Right lobe of liver (tissue), 4 donors: Measurements from ENCODE around the gene DAGLA.

Experiments used
- POLR2A ChIP-seq: fragments of 450-650 bp; IDR thresholded peaks from one replicate; pipeline ENCODE4 v1.6.1; 2017; ENCODE audit warnings: antibody characterized with exemption, mild to moderate bottlenecking
- TF ChIP-seq, protein P1 (sequence below), 4 donors: fragments of 200-600 bp in 3 of 4; fragments of 450-650 bp in 1 of 4; IDR thresholded peaks; one replicate each; pipeline versions ENCODE4 v1.5.1 to v1.8.0; 2016 to 2022; ENCODE audit warnings: antibody characterized with exemption in 4 of 4, mild to moderate bottlenecking in 2 of 4
- donor health status: DM: no; HTN: no; CAD: no.
- donor health status: DM: no; HTN: no; CAD: no.
- donor health status: DM: no; HTN: yes; CAD: no.

DNA sequence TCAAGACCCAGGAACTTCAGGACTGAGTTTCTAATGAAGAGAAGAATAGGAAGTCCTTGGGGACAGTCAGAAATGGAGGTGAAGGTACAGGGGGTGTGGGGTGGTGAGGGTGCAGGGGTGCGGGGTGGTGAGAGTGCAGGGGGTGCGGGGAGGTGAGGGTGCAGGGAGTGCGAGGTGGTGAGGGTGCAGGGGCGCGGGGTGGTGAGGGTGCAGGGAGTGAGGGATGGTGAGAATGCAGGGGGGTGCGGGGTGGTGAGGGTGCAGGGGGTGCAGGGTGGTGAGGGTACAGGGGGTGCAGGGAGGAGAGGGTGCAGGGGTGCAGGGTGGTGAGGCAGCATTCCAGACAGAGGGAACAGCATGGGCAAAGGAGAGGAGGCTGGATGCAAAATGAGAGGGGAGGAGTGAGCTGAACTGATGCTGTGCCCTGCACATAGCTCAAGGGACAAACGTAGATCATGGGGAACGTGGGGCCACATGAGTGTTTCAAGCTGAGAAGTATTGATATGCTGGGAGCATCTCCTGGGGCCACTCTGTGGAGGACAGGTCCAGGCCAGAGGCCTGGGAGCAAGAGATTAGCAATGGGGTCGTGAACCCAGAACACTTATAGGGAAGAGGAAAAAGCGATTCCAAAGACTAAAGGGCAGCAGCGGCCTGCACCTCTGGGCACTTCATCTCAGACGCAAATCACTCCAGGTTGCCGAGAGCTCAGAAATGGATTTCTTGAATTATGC, 23.7 kb upstream of the DAGLA start:
- TF ChIP-seq, protein P1, sequence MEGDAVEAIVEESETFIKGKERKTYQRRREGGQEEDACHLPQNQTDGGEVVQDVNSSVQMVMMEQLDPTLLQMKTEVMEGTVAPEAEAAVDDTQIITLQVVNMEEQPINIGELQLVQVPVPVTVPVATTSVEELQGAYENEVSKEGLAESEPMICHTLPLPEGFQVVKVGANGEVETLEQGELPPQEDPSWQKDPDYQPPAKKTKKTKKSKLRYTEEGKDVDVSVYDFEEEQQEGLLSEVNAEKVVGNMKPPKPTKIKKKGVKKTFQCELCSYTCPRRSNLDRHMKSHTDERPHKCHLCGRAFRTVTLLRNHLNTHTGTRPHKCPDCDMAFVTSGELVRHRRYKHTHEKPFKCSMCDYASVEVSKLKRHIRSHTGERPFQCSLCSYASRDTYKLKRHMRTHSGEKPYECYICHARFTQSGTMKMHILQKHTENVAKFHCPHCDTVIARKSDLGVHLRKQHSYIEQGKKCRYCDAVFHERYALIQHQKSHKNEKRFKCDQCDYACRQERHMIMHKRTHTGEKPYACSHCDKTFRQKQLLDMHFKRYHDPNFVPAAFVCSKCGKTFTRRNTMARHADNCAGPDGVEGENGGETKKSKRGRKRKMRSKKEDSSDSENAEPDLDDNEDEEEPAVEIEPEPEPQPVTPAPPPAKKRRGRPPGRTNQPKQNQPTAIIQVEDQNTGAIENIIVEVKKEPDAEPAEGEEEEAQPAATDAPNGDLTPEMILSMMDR (IDR thresholded peaks at IDR 0.05) = no peak
- TF ChIP-seq POLR2A = no peak
